GM21717 (cell line): Measurements from ENCODE around the gene NACAD.
"Not testable (repeated sequence)": the region's sequence is repeated elsewhere in the genome, so short reads cannot be mapped to it uniquely, and the experiment has no call there.

Source experiments
- ATAC-seq: cut with Tn5 transposase; IDR thresholded peaks from one replicate; pipeline ENCODE4 v1.9.1; 2021; ENCODE audit warnings: mild to moderate bottlenecking, moderate library complexity; ENCODE audit not compliant: unreplicated experiment

NACAD gene

DNA sequence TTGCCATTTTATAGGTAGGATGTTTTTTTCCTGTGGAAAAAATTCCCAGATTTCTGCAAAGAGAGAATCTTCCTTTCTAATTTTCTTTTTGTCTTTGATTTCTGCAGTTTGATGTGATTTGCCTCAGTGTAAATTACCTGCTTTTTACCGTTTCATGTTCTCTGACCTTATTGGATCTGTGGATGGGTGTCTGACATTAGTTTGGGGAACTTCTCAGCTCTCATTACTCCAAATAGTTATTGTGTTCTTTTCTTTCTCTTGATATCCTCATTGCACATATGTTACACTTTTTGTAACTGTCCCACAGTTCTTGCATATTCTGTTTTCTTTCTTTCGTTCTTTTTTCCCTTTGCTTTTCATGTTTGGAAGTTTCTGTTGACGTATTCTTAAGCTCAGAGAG is 28.5 kb downstream of the NACAD start:
- ATAC-seq = no peak

- ATAC-seq = no peak
Observed at GRCh38 chr7:45057878-45058277, 30.9 kb downstream of the NACAD start.

GRCh38 chr7:45055594-45056219 is 33.1 kb downstream of the NACAD start:
- no peak for ATAC-seq

DNA sequence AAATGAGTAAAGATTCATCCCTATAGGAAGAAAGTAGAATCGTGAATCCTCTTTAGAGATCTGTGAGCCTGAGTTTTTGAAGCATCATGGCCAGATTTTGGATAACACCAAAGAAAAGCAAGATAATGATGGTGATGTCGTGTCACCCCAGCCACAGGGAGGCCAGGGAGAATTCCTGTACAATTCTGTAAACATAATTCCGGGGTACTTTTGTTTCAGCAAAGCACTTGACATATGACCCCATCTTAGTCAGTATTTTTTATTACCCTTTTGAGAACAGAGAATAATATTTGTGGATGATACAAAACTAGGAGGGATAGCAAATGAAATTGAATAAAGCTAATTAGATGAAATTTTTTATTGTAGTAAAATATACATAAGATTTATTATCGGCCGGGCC is 33.8 kb downstream of the NACAD start:
- ATAC-seq = no peak

GRCh38 chr7:45054442-45054841 is 34.3 kb downstream of the NACAD start:
- ATAC-seq = no peak

DNA sequence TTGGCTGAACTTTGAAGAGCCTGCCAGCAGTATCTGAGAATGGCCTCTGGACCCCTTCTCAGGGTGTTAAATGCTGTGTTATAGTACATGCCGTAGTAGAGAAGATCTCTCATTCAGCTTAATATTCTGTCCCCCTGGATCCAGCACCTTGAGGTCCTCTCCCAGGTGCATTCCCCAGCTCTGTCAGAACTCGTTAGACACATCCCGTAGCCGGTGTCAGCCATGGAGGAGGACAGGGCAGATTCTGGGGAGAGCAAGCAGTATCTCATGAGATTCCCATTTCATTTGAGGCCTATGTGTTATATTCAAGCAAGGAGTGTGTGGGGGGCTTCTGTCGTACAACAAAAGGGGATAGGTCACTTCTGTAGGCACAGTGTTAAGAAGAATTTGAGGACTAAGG is 34.8 kb downstream of the NACAD start:
- ATAC-seq = no peak

- no peak for ATAC-seq
Observed at GRCh38 chr7:45053401-45053800, 35.4 kb downstream of the NACAD start.

- no peak for ATAC-seq
Observed at GRCh38 chr7:45052011-45052410, 36.8 kb downstream of the NACAD start.

DNA sequence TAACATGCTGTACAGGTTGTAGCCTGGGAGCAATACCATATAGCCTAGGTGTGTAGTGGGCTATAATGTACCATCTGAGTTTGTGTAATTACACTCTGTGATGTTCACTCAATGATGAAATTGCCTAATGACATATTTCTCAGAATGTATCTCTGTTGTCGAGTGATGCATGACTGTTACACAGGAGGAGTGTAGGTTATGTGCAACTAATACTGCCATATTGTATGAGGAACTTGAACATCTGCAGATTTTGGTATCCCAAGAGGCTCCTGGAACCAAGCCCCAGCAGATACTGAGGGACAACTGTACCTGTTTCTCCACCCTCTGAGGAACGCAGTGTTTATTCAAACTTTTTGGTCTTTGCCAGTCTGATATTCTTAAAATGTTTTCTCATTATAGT is 38.6 kb downstream of the NACAD start:
- no peak for ATAC-seq

DNA sequence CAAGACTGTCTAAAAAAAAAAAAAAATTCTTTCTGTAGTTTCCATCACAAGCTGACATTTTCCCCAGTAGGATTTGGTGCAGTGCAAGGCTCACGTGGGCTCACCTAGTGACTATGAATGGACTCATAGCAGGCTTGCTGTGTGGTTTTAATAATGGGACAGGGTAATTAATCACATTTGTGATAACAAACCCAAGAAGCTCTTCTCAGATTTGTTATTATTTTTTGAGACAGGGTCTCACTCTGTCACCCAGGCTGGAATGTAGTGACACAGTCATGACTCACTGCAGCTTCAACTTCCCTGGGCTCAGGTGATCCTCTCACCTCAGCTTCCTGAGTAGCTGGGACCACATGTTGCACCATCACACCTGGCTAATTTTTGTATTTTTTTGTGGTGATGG is 40.0 kb downstream of the NACAD start:
- no peak for ATAC-seq

DNA sequence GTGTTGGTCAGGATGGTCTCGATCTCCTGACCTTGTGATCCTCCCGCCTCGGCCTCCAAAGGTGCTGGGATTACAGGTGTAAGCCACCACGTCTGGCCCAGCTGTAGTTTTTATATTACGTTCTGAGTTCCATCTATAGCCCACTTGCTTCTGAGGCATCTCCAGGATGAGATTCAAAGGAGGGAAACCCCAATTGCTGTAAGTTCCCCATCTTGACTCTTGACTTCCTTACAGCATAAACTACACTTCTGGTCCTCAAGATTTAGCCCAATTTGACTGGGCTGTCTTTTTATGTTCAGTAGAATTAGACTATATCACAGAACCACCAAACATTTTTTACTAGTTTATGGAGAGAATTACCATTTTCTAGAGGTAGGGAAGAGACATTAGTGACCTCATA is 44.4 kb downstream of the NACAD start:
- no peak for ATAC-seq

DNA sequence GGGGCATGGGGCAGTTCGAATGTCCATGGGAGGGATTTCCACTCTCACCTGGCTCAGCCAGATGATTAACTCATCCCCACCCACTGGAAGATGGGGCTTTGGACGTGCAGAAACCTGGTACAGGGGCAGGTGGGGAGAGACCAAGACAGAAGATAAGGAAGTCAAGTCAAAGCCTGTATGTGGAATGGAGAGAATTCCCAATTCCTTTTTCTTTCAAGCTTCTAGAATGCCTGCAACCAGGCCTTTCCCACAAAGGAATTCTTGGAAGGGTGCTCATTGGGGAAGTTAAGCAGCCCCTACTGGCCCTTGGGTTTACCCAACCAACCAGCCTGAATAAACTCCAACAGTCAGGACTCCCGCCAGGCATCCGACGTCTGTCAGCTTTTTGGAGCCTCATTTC is 49.7 kb downstream of the NACAD start:
- ATAC-seq = no peak

GRCh38 chr7:45037876-45038275 is 50.9 kb downstream of the NACAD start:
- ATAC-seq = no peak

DNA sequence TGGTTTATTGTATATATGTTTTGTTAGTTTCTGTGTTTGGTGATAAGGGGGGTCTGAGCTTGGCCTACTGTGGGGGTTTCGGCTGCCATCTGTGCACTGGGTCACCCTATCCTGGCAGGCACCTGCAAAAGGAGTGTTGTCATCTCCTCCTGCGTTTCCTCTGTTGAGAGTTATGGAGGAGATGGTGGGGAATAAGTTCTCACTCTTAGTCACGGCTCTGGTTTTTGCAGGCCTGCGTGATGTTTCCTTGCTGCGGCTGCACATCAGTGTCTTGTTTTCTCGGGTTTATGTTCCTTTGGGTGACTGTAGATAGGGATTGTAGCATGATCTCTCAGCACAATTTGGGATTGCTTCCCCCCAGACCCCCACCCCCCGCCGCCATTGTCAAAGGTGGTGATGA is 52.0 kb downstream of the NACAD start:
- ATAC-seq = no peak

- no peak for ATAC-seq
Observed at GRCh38 chr7:45036317-45036716, 52.5 kb downstream of the NACAD start.

DNA sequence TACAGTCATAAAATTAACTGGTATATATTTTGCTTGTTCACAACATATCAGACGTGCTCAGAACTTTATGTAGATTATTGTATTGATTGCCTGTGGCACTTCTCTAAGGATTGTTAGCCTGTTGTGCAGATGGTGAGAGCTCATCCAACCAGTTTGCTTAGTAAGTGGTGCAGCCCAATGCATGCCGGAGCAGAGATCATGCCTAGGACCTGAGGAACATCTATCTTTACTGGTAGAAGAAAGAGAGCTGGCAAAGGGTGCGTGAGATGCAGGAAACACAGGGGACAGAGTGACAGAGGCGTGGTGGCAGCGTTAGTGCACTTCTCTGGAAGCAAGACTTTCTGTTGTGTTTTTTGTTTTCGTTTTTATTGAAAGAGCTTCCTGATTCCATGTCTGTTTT is 52.9 kb downstream of the NACAD start:
- no peak for ATAC-seq

DNA sequence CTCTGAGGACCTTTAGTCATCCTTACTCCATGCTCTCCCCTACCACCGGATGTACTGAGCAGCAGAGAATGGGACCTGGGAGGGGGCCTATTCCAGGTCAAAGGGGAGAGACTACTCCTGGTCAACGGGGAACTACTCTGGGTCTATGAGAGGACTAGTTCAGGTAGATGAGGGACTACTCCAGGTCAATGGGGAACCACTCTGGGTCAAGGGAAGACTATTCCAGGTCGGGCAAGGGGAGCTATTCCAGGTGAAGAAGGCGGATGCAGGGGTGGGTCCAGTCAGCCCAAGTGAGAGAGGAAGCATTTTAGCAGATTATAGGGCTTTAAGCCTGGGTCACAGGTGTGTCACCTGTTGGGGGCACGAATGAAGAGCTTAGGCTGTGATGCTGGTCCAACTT is 53.4 kb downstream of the NACAD start:
- no peak for ATAC-seq

DNA sequence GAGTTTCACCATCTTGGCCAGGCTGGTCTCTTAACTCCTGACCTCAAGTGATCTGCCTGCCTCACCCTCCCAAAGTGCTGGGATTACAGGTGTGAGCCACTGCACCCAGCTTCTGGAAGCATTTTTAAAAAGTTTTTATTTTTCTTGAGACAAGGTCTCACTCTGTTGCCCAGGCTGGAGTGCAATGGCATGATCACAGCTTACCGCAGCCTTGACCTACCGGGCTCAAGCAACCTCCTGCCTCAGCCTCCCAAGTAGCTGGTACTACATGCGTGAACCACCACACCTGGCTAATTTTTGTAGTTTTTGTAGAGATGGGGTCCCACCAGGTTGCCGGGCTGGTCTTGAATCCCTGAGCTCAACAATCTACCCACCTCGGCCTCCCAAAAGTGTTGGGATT is 54.1 kb downstream of the NACAD start:
- ATAC-seq = not testable (repeated sequence)

DNA sequence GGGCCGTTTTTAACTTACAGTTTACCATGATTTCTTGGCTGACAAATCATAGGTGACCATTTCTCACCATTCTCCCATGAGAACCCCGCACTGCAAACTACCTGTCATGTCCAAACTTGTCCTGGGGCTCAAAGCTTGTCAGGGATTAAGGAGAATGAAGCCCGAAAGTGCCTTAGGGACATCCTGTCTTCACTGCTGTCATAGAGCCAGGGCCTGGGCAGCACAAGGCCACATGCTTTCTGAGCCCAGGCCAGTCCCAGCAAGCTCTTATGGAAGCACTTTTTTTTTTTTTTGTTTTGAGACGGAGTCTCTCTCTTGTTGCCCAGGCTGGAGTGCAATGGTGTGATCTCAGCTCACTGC is 54.9 kb downstream of the NACAD start:
- ATAC-seq = no peak

DNA sequence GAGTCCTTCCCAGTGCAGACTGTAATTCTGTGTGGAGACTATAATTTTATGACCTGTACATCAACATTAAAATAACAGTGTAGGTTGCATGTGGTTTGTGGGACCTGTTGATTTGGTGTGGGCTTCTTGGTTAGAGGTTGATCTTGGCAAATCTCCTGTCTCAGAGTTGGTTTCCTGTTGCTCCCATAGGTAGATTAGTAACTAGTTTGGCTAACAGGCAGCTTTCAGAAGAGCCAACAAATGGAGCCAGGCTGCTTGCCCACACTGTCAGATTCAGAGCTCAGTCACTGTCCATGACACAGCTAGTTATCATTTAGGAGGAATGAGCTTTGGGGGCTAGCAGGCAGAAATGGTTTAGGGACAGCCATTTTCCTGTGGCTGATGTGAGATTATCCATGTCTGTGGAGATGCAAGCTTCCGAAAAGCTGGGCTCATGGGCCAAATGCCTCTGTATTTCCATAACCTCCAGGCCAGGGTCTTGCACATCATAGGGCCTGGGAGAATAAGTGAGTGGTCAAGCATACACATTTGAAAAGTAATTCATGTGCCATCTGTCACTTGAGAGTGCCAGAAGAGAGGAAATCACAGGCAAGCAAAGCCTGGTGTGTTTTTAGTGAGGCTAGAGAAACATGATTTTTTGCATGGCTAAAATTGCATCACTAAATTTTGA is 55.4 kb downstream of the NACAD start:
- no peak for ATAC-seq

DNA sequence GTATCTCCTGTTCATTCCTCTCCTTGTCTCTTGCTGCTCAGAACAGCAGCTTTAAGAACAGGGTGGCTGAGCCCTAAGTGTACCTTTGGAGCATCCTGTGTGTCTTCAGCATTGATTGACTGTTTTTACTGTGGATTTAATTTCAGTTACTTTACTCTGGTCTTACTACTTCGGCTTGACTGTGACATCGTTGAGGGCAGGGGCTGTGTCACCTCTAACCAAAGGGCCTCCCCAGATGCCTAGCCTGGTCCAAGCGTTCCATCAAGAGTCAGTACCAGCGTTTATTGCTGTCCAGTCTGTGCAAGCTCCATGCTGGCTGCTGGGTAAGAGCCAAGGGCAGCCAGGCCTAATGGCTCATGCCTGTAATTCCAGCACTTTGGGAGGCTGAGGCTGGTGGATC is 56.3 kb downstream of the NACAD start:
- ATAC-seq = no peak

GRCh38 chr7:45031829-45032228 is 56.9 kb downstream of the NACAD start:
- ATAC-seq = no peak
